GM21360 (cell line): ENCODE measurements around the gene CEP57L1.

Source experiments
- ATAC-seq: cut with Tn5 transposase; IDR thresholded peaks from one replicate; pipeline ENCODE4 v1.9.1; 2021; ENCODE audit warnings: mild to moderate bottlenecking, moderate library complexity; ENCODE audit not compliant: unreplicated experiment

Gene CEP57L1

DNA sequence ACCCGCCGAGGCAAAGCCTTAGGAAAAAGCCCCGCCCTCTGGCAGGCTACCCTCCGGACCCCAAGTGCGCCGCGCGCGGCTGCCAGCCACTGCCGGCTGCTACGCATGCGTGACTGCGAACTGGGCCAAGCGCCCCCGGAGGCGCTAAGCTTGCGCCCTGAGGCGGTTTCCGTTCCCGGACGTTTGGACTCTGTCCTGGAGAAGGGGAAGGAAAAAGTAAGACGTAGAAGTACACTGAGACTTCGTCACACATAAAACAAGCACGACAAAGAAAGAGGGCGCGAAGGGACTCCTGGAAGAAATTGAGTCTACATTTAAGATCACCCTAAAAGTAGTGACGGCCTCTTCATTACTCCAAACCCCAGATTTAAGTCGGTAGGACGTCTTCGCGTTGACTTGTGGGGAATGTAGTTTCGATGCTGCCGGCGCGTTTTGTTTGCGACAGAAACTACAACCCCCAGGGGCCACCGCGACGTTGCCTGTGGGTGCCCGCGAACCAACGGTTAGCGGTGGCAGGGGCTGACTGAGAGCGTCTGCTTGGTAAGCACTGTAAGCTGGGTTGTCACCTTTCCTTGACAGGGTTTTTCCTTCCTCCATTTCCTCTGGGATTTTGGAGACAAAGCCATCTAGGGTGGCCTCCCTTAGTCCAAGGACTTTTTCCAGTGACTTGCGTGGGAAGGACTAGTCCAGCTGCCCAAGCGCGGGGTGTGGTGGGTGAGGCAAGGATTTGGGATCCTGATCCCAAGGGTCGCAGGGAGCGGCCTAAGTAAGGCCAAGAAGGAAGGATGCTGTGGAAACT lies at the start of gene CEP57L1:
CEP57L1 (plus strand) TSS at position 472 of the 799 bp plus-strand sequence. CDS start 49,715 bp downstream, outside the sequence.
- peak; percentile 69 for ATAC-seq

GRCh38 chr6:109048176-109048575 lies 47.1 kb upstream of the CEP57L1 start:
- ATAC-seq: no peak

DNA sequence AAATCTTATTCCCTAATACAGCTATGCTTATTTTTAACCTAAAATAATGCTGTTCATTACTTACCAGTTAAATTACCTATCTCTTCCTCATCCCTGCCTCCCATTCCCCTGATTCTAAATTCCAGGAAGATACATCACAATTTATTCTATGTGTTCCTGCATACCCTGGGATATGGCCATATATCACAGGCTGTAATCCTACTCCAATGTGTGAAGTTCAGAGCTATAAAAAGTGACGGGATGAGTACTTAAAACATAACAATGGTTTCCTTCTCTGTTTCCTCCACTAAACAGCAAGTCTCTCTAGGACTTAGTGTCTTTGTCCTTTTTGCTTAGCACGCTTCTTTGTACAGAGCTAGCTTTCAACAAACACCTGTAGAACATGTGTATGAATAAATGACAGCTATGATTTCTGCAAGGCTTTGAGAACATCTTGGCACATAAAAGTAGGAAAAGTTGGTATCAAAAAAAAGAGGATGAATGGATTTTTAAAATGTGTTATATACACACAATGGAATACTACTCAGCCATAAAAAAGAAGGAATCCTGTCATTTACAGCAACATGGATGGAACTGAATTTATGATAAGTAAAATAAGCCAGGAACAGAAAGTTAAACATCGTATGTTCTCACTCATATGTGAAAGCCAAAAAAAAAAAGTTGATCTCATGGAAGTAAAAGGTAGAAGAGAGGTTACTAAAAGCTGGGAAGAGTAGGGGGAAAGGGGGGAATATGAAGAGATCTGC lies 46.5 kb upstream of the CEP57L1 start:
- no peak for ATAC-seq

DNA sequence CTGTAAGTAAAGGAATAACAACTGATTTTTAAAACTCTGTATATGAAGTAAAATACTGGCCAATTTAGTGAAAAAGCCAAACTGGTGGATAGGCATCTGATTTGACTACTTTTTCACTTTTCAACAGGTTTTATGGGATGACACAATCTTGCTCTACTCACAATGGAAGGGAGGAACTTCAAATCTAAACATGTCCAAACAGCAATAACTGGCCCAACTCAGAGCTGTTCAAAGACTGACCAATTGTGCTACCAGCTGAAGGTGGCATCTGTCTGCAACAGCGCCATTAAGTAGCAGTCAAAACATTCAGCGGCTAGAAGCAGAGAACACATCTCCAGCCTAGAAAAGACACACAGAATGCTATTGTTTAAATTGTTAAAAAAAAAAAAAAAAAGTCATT lies 45.3 kb upstream of the CEP57L1 start:
- ATAC-seq: no peak

- no peak for ATAC-seq
Observed at GRCh38 chr6:109050447-109051102, 44.7 kb upstream of the CEP57L1 start.

DNA sequence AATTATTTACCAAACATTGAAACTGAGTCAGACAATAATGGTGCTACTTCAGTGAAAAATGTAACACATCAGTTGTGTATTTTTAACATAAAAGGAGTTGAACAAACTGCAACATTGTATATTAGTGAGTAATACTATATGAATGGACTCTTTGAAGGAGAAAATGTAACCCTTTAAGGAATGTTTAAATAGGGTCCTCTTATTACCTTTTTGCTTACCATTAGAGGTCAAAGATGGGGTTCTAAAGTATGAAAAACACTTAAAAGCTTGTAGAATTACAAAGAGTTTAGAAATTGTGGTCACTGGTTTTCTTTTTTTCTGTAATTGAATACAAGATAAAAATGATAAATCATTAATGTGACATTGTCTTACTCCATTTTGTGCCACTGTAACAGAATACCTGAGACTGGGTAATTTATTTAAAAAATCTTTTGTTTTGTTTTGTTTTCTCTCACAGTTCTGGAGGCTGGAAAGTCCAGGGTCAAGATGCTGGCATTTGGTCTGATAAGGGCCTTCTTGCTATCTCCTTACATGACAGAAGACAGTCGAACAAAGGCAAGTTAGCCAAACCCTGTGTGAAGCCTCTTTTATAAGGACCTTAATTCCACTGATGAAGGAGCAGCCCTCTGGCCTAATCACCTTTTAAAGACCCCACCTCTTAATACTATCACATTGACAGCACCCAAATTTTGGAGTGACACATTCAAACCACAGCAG lies 43.8 kb upstream of the CEP57L1 start:
- no peak for ATAC-seq

GRCh38 chr6:109052018-109052651 lies 43.2 kb upstream of the CEP57L1 start:
- no peak for ATAC-seq

DNA sequence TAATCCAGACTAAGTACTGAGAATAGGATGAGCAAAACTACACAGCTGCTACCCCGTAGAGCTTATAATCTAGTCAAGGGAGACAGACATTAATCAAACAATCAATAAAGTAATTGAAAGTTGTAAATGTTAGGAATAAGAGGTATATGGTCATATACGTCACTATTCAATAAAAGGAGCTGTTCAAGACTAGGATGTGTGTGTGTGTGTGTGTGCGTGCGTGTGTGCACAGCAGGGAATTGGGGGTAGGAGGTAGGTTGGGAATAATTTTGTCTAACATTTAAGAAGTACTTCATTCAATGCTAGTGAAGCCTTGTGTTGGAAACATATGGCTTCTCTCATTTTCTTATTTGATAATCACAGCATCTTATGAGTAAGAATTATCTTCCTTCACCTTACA lies 42.5 kb upstream of the CEP57L1 start:
- ATAC-seq: no peak

DNA sequence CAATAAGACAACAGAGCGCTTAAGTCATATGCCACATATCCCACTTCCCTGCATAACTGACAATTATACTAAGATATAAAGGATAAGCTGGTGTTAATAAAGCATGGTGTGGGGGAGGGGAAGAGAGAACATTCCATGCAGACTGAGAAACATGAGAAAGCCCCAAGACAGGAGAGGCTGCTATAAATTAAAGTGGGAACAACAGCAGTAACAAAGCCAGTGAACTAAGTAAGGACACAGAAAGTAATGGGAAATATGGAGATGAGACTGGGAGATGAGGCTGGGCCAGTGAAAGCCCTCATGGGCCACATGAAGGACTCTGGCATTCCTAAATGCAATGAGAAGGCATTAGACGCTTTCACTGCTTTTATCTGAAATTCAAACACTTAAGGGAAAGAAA lies 42.0 kb upstream of the CEP57L1 start:
- no peak for ATAC-seq

- no peak for ATAC-seq
Observed at GRCh38 chr6:109055771-109056235, 39.5 kb upstream of the CEP57L1 start.

DNA sequence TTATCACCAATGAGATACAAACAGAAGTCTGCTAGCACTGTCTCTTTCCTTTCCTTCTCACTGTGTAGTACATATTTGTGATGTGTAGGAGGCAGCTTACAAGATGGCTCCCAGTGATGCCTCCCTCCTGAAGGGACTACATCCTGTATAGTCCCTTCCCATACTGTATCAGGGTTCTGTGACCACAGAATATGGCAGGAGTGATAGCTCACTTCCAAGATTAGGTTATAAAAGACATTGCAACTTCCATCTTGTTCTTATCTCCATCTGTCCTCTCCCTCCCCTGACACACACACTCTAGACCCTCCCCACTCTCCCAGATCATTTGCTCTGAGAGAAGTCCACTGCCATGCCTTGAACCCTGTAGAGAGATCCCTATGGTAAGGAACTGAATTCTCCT lies 38.6 kb upstream of the CEP57L1 start:
- no peak for ATAC-seq

- ATAC-seq: no peak
Observed at GRCh38 chr6:109058620-109059019, 36.7 kb upstream of the CEP57L1 start.

DNA sequence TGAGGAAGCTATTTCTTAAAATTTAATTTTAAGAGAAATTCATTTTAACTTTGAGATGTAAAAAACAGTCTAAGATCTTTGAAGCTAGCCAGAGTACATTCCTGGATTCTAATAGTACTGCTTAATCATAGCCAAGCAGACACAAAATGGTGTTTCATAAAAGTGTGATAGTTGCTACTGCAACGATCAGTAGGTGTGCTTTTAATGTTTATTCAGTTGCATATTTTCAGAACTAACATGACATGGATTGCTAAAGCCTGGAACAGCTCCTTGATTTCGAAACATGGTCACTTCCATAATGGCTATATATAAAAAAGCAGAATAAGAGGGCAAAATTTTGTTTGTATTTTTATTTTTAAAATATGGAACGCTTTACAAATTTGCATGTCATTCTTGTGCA lies 36.2 kb upstream of the CEP57L1 start:
- ATAC-seq: no peak

GRCh38 chr6:109059571-109060021 lies 35.7 kb upstream of the CEP57L1 start:
- no peak for ATAC-seq

DNA sequence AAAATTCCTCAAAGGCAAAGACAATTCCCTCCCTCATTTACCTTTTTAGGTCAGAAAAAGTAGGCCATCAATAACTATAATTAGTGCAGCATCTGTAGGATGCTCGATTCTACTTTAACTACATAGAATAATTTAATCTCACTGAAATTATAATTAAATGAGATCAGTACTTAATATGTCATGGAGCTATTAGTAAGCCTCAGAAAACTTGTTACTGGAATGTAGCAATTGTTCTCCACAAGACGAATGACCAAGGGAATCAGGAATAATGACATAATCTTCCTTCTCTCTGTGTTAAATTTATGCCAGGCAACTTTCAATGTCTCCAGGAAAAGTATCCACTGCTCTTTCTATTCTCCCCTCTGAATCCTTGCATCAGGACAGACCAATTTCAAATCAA lies 34.7 kb upstream of the CEP57L1 start:
- no peak for ATAC-seq

GRCh38 chr6:109062216-109062615 lies 33.1 kb upstream of the CEP57L1 start:
- ATAC-seq: no peak

DNA sequence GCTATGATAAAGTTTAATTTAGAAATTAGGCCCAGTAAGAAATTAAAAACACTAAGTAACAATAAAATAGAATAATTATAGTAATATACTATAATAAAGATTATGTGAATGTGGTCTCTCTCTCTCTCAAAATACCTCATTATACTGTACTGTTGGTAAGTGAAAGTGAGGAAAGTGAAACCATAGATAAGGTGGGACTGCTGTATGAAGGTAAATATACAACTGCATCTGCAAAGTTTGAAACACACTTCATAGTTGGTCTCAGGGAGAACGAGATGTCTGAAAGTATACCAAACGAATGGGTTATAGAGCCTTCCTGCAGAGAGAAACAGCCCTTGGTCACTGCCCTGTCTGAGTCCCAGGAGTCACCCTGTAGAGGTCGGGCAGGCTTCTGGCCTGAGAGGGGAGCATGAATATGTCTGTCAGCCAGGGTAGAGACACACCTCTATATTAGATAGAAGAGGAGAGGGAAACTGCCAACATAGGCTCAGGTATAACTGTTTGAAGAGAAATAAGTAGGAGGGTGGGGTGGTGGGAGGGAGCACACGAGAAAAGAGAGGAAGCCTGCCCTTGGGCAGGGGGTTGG lies 32.4 kb upstream of the CEP57L1 start:
- no peak for ATAC-seq

DNA sequence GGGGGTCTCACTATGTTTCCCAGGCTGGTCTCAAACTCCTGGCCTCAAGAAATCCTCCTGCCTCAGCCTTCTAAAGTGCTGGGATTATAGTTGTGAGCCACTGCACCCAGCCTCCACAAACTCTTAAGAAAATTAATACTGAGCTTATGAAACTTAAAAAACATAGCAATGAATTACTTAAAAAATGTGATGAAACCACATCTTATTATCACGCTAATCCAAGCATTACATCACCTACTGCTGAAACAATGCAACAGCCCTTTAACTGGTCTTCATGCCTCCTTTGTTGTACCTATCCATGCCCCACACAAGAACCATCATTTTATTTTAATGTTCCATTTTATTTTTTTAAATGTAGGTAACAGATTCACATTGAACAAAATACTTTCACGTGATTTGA lies 25.6 kb upstream of the CEP57L1 start:
- no peak for ATAC-seq

- no peak for ATAC-seq
Observed at GRCh38 chr6:109071125-109071917, 24.0 kb upstream of the CEP57L1 start.
